Measurements from ENCODE around the gene MAG. TPM values are rescaled to one million over a fixed set of nuclear protein-coding genes. Genes with fewer than 3 reads are reported as not detected.
"Not testable (repeated sequence)": the region's sequence is repeated elsewhere in the genome, so short reads cannot be mapped to it uniquely, and the experiment has no call there.

MAG gene
- total RNA-seq, 1 donor from 2014 or later = not detected

- no peak for DNase-seq (ENCODE audit: low read depth)
These were observed 12.6 kb upstream of the MAG start for GRCh38 chr19:35279374-35279773.

DNA sequence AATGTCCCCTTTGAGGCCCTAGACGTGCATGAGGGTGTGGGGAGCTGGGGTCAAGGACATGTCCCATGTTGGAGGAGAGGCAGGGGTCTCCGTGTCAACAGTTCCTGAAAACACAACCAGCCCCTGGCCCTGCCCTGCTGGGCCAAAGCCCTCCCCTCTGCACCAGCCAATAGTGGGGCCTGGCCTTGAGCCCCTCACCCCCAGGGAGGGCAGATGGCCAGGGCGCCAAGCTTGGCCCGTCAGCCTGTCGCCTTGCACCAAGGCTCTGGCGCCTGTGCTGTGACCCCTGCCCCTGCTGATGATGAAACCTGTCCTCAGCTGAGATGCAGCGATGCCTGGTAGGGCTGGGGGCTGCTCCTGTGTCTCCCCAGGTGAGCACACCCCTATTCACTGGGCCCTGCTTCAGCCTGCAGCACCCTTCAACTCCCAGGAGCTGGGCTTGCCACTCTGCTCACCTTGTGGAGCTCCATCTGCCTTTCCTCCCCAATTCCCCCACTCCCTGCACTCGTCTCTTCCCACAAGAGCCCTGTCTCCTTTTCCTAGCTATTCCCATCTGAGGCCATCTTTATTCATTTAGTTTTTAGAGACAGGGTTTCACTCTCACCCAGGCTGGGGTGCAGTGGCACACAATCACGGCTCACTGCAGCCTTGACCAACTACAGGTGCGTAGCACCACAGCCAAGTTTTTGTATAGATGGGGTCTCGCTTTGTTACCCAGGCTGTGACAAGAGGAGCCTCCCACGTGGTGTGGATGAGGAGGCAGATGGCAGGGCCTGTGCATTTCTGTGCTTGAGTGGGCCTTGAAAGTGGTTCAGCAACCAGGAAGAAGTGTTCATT is 11.8 kb upstream of the MAG start:
- DNase-seq (ENCODE audit: low read depth) = no peak

DNA sequence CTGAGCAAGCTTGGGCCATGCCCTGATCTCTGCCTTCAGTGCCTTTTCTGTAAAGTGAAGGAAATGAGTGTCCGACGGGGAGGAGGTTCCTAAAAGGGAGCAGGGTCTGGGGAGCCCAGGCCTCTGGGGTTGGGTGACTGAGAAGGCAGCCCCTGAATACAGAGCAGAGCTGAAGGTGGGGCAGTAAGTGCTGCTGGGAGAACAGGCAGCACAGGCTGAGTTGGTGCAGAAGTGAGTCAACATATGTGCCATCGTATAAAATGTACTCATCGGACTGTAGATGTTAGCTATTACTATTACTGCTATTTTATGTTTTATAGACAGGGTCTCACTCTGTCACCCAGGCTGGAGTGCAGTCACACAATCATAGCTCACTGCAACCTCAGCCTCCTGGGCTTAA is 10.7 kb upstream of the MAG start:
- no peak for DNase-seq (ENCODE audit: low read depth)

DNA sequence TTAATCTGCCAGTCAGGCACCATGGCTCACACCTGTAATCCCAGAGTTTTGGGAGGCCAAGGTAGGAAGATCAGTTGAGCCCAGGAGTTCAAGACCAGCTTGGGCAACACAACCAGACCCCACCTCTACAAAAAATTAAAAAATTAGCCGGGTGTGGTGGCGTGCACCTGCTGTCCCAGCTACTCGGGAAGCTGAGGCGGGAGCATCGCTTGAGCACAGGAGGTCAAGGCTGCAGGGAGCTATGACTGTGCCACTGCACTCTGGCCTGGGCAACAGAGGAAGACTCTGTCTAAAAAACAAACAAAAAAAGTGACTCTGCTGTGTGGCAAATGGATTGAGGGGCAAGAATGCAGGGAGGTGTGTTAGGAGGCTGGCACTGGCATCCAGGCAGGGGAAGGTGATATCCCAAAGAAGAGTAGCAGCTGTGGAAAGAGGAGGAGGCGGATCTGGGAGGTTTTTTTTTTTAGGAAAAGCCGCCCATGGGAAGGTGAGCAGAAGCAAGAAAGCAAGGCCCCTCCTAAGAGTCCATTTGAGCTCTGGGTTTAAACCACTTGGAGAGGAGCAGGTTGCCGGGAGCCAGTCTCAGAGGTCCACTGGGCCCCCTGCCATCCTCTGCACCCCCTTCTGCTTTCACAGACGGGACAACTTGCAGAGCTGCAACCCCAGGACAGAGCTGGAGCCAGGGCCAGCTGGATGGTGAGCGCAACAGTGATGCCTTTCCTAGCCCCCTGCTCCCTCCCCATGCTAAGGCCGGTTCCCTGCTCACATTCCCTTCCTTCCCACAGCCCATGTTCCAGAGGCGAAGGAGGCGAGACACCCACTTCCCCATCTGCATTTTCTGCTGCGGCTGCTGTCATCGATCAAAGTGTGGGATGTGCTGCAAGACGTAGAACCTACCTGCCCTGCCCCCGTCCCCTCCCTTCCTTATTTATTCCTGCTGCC is 7.5 kb upstream of the MAG start:
- DNase-seq (ENCODE audit: low read depth) = no peak

GRCh38 chr19:35285095-35285449 is 6.9 kb upstream of the MAG start:
- DNase-seq (ENCODE audit: low read depth) = no peak

DNA sequence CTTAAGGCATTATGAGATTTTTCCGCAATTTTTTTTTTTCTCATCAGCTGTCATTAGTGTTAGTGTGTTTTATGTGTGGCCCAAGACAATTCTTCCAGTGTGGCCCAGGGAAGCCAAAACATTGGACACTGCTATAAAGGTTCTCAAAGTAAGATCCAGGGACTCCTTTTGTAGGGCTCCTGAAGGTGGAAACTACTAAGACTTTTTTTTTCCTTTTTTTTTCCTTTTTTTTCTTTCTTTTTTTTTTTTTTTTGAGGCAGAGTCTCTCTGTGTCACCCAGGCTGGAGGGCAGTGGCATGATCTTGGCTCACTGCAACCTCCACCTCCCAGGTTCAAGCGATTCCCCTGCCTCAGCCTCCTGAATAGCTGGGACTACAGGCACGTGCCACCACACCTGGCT is 6.5 kb upstream of the MAG start:
- not testable (repeated sequence) for DNase-seq (ENCODE audit: low read depth)

GRCh38 chr19:35286101-35286500 is 5.9 kb upstream of the MAG start:
- not testable (repeated sequence) for DNase-seq (ENCODE audit: low read depth)

DNA sequence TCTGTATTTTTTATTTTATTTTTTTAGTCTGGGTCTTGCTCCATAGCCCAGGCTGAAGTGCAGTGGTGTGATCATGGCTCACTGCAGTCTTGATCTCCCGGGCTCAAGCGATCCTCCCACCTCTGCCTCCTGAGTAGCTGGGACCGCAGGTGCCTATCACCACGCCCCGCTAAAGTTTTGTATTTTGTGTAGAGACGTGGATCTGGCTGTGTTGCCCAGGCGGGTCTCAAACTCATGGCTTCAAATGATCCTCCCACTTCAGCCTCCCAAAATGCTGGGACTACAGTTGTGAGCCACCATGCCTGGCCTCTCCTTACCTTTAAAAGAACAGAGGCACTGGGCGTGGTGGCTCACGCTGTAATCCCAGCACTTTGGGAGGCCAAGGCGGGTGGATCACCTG is 4.2 kb upstream of the MAG start:
- no peak for DNase-seq (ENCODE audit: low read depth)

DNA sequence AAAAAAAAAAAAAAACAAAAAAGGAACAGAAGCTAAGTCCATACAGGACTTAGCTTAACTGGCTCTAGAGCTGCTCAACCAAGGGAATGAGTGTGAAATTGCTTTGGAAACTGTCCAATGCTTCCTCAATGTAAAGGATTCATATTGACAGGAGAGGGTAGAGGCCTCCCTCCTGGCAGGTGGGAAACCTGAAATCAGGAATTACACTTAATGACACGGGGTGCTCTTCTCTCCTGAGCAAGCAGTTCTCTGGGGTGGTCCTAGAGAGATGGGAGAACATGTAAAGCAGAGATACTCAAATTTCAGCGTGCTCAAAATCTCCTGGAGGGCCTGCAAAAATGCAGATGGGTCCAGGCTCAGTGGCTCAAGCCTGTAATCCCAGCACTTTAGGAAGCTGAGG is 3.6 kb upstream of the MAG start:
- no peak for DNase-seq (ENCODE audit: low read depth)

DNA sequence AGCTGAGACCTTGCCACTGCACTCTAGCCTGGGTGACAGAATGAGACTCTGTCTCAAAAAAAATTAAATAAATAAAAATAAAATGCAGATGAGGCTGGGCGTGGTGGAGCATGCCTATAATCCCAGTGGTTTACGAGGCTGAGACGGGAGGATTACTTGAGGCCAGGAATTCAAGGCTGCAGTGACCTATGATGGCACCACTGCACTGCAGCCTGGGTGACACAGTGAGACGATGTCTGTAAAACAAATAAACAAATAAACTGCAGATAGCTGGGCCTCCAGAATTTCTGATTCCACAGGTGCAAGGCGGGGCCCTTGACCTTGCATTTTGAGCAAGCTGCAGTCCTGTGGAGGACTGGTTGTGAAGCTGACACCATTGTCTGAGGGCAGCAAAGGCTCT is 3.1 kb upstream of the MAG start:
- no peak for DNase-seq (ENCODE audit: low read depth)

DNA sequence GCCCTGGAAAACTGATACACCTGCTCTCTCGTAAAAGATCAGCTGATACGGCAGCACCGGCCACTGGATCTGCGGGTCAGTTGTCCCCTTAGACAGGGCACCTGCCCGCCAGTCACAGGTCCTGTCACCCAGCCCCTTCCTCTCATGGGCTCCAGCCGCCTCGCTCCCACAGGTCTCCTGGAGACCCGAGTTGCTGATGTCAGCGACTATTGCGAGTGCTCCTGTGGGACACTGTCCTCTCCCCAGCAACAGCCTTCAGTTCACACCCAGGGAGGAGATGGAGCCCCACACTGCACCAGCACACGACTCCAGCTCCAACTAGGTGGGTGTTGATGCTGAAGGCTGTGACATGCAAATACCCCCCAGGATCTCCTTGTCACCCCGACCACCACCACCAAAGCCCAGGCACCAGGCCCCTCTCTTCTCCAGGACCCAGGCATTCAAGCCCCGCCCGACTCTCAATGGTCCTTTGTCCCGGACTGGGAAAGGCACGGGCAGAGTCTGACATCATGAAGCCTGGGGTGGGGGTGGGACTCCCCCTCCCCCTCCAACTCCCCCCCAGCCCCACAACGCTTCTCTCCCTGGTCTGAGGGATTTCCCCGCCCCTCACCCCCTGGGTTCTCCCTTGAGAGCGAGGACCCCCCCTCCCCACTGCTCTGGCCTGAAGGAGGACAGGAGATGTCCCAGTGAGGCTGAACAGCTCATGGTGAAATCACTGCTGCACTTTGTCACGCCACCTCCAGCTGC is 1.4 kb upstream of the MAG start:
- DNase-seq (ENCODE audit: low read depth) = no peak

DNA sequence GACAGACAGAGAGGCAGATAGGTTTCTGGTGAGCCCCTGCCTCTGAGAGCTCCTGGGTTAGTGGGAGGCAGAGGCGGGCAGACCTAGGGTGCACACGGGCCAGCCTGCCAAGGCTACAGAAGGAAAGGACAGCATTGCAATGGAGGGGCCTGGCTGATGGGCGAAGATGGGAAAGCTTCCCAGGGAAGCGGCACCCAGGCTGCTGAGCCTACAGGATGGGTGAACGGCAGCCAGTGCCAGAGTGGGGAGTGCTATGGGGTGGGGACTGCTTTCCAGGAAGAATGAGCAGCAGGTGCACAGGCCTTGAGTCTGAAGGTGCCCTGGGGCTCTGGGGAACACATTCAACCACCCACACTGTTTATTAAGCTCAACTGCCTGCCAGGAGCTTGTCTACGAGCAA is 702 bp upstream of the MAG start:
- no peak for DNase-seq (ENCODE audit: low read depth)

DNA sequence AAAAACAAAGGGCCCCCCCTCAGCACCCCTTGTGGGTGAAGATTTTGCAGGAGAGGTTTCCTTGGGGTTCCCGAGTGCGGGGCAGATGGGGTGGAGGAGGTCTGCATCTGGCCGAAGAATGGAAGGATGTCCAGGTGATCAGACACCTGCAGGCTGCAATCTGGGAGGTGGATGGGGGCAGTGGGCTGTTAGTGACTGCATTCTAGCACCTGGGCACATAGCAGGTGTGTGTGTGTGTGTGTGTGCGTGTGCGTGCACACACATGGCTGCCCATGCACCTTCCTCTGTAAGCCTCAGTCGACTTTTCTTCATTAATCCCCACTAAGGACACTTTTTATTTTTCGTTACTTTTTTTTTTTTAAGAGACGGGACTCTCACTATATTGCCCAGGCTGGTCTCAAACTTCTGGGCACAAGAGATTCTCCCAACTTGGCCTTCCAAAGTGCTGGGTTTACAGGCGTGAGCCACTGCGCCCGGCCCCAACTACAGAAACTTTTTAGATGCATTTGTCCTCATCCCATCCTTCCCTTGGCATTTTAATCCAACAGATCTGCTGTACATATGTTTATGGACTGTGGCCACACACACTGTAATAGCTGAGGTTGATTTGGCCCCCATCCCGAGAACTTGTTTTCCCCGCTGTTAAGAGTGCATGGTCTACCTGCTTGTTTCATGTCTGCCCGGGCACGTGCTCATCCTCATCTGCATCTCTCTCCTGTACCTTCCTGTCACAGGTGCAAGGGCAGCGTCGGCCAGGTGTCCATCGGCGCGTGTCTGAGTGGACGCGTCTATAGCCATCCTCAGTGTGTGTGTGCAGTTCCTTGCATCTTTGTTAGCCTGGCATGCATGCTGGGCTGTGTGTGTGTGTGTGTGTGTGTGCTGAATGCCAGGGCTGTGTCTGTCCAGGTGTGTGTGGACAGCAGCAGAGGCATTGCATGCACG is 731 bp downstream of the MAG start:
- no peak for DNase-seq (ENCODE audit: low read depth)

GRCh38 chr19:35293363-35293739 is 1.4 kb downstream of the MAG start:
- DNase-seq (ENCODE audit: low read depth) = peak; percentile 17

DNA sequence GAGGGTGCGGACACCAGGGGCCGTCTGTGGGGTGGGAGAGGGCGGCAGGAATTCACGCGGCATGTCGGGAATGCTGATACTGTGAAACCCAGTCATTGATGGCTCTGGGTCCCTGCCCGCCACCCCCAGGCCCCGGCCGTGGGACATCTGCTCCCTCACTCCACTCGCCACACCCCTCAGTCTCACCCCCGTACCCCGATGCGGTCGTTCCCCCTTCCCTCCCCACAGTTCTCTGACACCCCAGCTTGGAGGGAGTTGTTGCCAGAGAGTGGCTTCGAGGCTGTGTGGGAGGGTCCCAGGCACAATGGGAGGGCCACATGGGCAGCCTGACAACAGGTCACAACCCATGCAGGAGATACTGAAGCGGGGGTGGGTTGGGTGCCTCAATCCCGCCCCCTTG is 1.8 kb downstream of the MAG start:
- DNase-seq (ENCODE audit: low read depth) = no peak

DNA sequence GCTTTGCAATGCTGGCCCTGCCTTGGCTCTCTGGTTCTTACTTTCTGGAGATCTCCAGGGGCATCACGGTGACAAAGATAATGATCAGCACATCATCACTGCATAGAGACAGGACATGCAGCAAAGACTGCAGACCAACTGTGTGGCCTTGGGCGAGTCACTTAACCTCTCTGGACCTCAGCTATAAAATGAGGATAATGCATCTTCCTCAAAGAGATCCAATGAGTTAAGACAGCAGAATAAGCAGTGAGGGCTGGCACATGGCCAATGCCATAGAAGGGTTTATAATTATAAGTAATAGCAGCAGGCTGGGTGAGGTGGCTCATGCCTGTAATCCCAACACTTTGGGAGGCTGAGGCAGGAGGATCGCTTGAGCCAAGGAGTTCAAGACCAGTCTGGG is 2.4 kb downstream of the MAG start:
- no peak for DNase-seq (ENCODE audit: low read depth)

DNA sequence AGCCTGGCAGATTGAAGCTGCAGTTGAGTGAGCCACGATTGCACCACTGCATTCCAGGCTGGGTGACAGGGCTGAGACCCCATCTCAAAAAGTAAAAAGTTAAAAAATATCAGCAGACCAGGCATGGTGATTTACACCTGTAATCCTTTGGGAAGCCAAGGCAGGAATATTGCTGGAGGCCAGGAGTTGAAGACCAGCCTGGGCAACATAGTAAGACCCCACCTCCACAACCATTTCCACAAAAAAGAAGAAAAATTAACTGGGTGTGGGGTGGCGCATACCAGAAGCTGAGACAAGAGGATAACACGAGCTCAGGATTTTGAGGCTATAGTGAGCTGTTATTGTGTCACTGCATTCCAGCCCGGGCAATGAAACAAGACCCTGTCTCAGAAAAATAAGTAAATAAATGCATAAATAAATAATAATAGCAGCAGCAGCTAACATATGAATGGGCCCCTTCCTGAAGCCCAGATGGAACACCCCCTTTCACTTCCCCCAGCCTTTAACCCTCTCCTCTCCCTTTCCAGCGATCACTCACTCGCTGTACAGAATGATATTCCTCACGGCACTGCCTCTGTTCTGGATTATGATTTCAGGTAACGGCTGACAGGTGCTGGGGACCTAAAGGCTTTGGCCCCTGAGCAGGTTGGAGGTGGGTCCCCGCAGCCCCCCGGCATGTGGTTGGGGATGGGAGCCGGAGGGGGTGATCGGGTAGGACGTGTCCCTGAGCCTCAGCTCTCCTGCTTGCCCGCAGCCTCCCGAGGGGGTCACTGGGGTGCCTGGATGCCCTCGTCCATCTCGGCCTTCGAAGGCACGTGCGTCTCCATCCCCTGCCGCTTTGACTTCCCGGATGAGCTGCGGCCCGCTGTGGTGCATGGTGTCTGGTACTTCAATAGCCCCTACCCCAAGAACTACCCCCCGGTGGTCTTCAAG is 3.2 kb downstream of the MAG start:
- no peak for DNase-seq (ENCODE audit: low read depth)

- no peak for DNase-seq (ENCODE audit: low read depth)
These were observed 4.0 kb downstream of the MAG start for GRCh38 chr19:35295792-35296462.
